OCI-LY1 (cell line): ENCODE measurements around the gene IL36G.

ENCODE experiments used
- H2AFZ ChIP-seq: fragments of 200-600 bp; sonication (generic), shearing (Covaris generic); 2 replicates; pipeline ENCODE4 v1.6.0; 2014; ENCODE audit warnings: antibody characterized with exemption, mild to moderate bottlenecking, low read length
- H3F3A ChIP-seq: fragments of 200-600 bp; sonication (generic), shearing (Covaris generic); 2 replicates; pipeline ENCODE4 v1.6.0; 2014; ENCODE audit warnings: mild to moderate bottlenecking, antibody characterized with exemption, low read length, moderate library complexity; ENCODE audit not compliant: insufficient read depth
- H3K27ac ChIP-seq: fragments of 200-600 bp; sonication (generic); 2 replicates; pipeline ENCODE4 v1.5.1; 2014; ENCODE audit warnings: low read length, mixed run types, mild to moderate bottlenecking, low read depth; ENCODE audit not compliant: poor library complexity, severe bottlenecking
- H3K27me3 ChIP-seq: fragments of 200-600 bp; sonication (generic); 2 replicates; pipeline ENCODE4 v1.6.0; 2014; ENCODE audit warnings: antibody characterized with exemption, mild to moderate bottlenecking, low read length, moderate library complexity; ENCODE audit not compliant: insufficient read depth
- H3K36me3 ChIP-seq: fragments of 200-600 bp; sonication (generic); 2 replicates; pipeline ENCODE4 v1.6.1; 2014; ENCODE audit warnings: mild to moderate bottlenecking, antibody characterized with exemption, low read length, moderate library complexity, mixed read lengths; ENCODE audit not compliant: insufficient read depth
- H3K4me1 ChIP-seq: fragments of 200-600 bp; sonication (generic); 2 replicates; pipeline ENCODE4 v1.5.1; 2014; ENCODE audit warnings: mild to moderate bottlenecking, low read length, moderate library complexity; ENCODE audit not compliant: insufficient read depth, severe bottlenecking
- H3K4me2 ChIP-seq: fragments of 200-600 bp; sonication (generic), shearing (Covaris generic); 2 replicates; pipeline ENCODE4 v1.6.1; 2014; ENCODE audit warnings: low read length
- H3K4me3 ChIP-seq: fragments of 200-600 bp; sonication (generic); 2 replicates; pipeline ENCODE4 v1.5.1; 2014; ENCODE audit warnings: low read length, low read depth, mild to moderate bottlenecking, mixed read lengths; ENCODE audit not compliant: poor library complexity, severe bottlenecking
- H3K79me2 ChIP-seq: fragments of 200-600 bp; shearing (Covaris generic); 2 replicates; pipeline ENCODE4 v1.6.1; 2016; ENCODE audit warnings: mixed run types, low read length, mixed read lengths; ENCODE audit not compliant: insufficient read depth
- H3K9ac ChIP-seq: fragments of 200-600 bp; sonication (generic), shearing (Covaris generic); 2 replicates; pipeline ENCODE4 v1.6.1; 2014; ENCODE audit warnings: mild to moderate bottlenecking, low read length, mixed read lengths
- H3K9me2 ChIP-seq: fragments of 200-600 bp; sonication (generic), shearing (Covaris generic); 2 replicates; pipeline ENCODE4 v1.6.1; 2014; ENCODE audit warnings: low read depth, mild to moderate bottlenecking, low read length, mixed read lengths
- H3K9me3 ChIP-seq: fragments of 200-600 bp; shearing (Covaris generic); 2 replicates; pipeline ENCODE4 v1.6.1; 2014; ENCODE audit warnings: low read length, mixed read lengths
- H4K20me1 ChIP-seq: fragments of 200-600 bp; sonication (generic), shearing (Covaris generic); 2 replicates; pipeline ENCODE4 v1.6.0; 2016; ENCODE audit warnings: mild to moderate bottlenecking, low read length; ENCODE audit not compliant: insufficient read depth
- CTCF ChIP-seq: fragments of 200-600 bp; sonication (generic), shearing (Covaris generic); IDR thresholded peaks from 2 replicates; pipeline ENCODE4 v1.5.1; 2017; ENCODE audit warnings: mild to moderate bottlenecking, antibody characterized with exemption, low read length, moderate library complexity, mixed read lengths
- EZH2 ChIP-seq: fragments of 200-600 bp; sonication (generic), shearing (Covaris generic); IDR thresholded peaks from 2 replicates; pipeline ENCODE4 v1.8.0; 2017; ENCODE audit warnings: borderline replicate concordance, mixed run types, mild to moderate bottlenecking, antibody characterized with exemption, low read length, moderate library complexity, mixed read lengths

IL36G gene

GRCh38 chr2:112941753-112942653 lies 35.8 kb upstream of the IL36G start:
- no peak overlapping the region for H3K27ac ChIP-seq
- H3K9me2 ChIP-seq: no peaks in the 10 kb centered on the region
- H3K79me2 ChIP-seq: no peaks in the 10 kb centered on the region
- no peaks in the 10 kb centered on the region; the same call in 1 of the 2 replicates for H3K36me3 ChIP-seq
- no peaks in the 10 kb centered on the region for H4K20me1 ChIP-seq
- no peak overlapping the region for H2AFZ ChIP-seq
- H3K9me3 ChIP-seq: peaks cover 4% of the 10 kb centered on the region; the same call in 1 of the 2 replicates
- H3F3A ChIP-seq: no peaks in the 10 kb centered on the region
- TF ChIP-seq CTCF (peak; percentile 87), EZH2 (no peak)
- H3K27me3 ChIP-seq: 0 out of 2 replicates have a peak, but pooled peaks cover 3% of the 10 kb centered on the region
- H3K4me3 ChIP-seq: no peak overlapping the region
- no peak overlapping the region for H3K9ac ChIP-seq
- H3K4me2 ChIP-seq: no peak overlapping the region
- H3K4me1 ChIP-seq: no peaks in the 10 kb centered on the region

GRCh38 chr2:112942654-112943002 lies 35.2 kb upstream of the IL36G start:
- TF ChIP-seq EZH2: no peak
- no peak for TF ChIP-seq CTCF
- H3K4me2 ChIP-seq: no peak overlapping the region

GRCh38 chr2:112944971-112945370 lies 32.8 kb upstream of the IL36G start:
- Histone ChIP-seq H3K4me1 (no peaks in the 10 kb centered on the region), H3K27ac (no peak overlapping the region), H3K9me3 (peaks cover 4% of the 10 kb centered on the region; the same call in 1 of the 2 replicates), H3K27me3 (no peaks in the 10 kb centered on the region), H3K4me3 (no peak overlapping the region), H4K20me1 (no peaks in the 10 kb centered on the region), H3F3A (no peaks in the 10 kb centered on the region), H3K4me2 (no peak overlapping the region), H3K36me3 (no peaks in the 10 kb centered on the region; the same call in 1 of the 2 replicates), H2AFZ (no peak overlapping the region), H3K9me2 (no peaks in the 10 kb centered on the region), H3K9ac (no peak overlapping the region), H3K79me2 (no peaks in the 10 kb centered on the region)
- no peak for TF ChIP-seq EZH2
- no peak for TF ChIP-seq CTCF

More at GRCh38 chr2:112942654-112943002, 35.2 kb upstream of the IL36G start:
- Histone ChIP-seq H3K4me1 (no peaks in the 10 kb centered on the region), H3K9me2 (no peaks in the 10 kb centered on the region), H3K9ac (no peak overlapping the region), H3K79me2 (no peaks in the 10 kb centered on the region), H3K27me3 (0 out of 2 replicates have a peak, but pooled peaks cover 3% of the 10 kb centered on the region), H3F3A (no peaks in the 10 kb centered on the region), H3K36me3 (no peaks in the 10 kb centered on the region; the same call in 1 of the 2 replicates), H3K9me3 (peaks cover 4% of the 10 kb centered on the region; the same call in 1 of the 2 replicates), H2AFZ (no peak overlapping the region), H4K20me1 (no peaks in the 10 kb centered on the region), H3K4me3 (no peak overlapping the region), H3K27ac (no peak overlapping the region)
